ENCODE measurements around the gene PER3. TPM values are rescaled to one million over a fixed set of nuclear protein-coding genes. Genes with fewer than 3 reads are reported as not detected.

Gene PER3
- total RNA-seq, 2 donors from 2014 or later: 3.9 to 6.3 TPM

- no peak overlapping the region for H3K27ac ChIP-seq (ENCODE audit: low read depth, low read length)
- no peak for TF ChIP-seq CTCF (conservative IDR thresholded peaks at IDR 0.05)
- no peaks in the 10 kb centered on the region for H3K9me3 ChIP-seq (ENCODE audit: control insufficient read depth, low read length)
- Mint-ChIP-seq H3K36me3 (ENCODE audit: low read depth) (no peaks in the 10 kb centered on the region), H3K4me1 (no peaks in the 10 kb centered on the region), H3K4me3 (no peak overlapping the region), H3K27me3 (ENCODE audit: insufficient read depth) (peaks cover 28% of the 10 kb centered on the region), H3K9me3 (no peaks in the 10 kb centered on the region), H3K27ac (no peak overlapping the region)
- no peak overlapping the region for H3K4me3 ChIP-seq (ENCODE audit: low read length)
- no peaks in the 10 kb centered on the region for H3K4me1 ChIP-seq (ENCODE audit: control insufficient read depth, insufficient read depth, low read length)
- H3K27me3 ChIP-seq (ENCODE audit: control insufficient read depth, insufficient read depth, low read length, poor library complexity, severe bottlenecking): no peaks in the 10 kb centered on the region
- 92 to 93% methylated on average over 5 to 7 of the region's 7 CpGs for WGBS, 2 experiments (ENCODE audit: insufficient coverage in 1 of 2, insufficient read length in 1 of 2)
- no peak overlapping the region for H3K9ac ChIP-seq (ENCODE audit: extremely low read depth, low read length, poor library complexity, severe bottlenecking)
- no peak for DNase-seq
- no peaks in the 10 kb centered on the region for H3K36me3 ChIP-seq (ENCODE audit: control insufficient read depth, insufficient read depth, low read length)
Measured at GRCh38 chr1:7886405-7886745, 102.3 kb downstream of the PER3 start.

GRCh38 chr1:7888248-7889081 lies 104.4 kb downstream of the PER3 start:
- no peaks in the 10 kb centered on the region for H3K4me1 ChIP-seq (ENCODE audit: control insufficient read depth, insufficient read depth, low read length)
- no peak overlapping the region for H3K4me3 Mint-ChIP-seq
- H3K9me3 Mint-ChIP-seq: no peaks in the 10 kb centered on the region
- no peaks in the 10 kb centered on the region for H3K36me3 Mint-ChIP-seq (ENCODE audit: low read depth)
- H3K27ac Mint-ChIP-seq: no peak overlapping the region
- H3K36me3 ChIP-seq (ENCODE audit: control insufficient read depth, insufficient read depth, low read length): no peaks in the 10 kb centered on the region
- 92% methylated on average over 9 of the region's 9 CpGs for WGBS, 2 experiments (ENCODE audit: insufficient coverage in 1 of 2, insufficient read length in 1 of 2)
- H3K4me1 Mint-ChIP-seq: no peaks in the 10 kb centered on the region
- H3K27me3 Mint-ChIP-seq (ENCODE audit: insufficient read depth): peaks cover 28% of the 10 kb centered on the region
- H3K9ac ChIP-seq (ENCODE audit: extremely low read depth, low read length, poor library complexity, severe bottlenecking): no peak overlapping the region
- no peak for TF ChIP-seq CTCF (conservative IDR thresholded peaks at IDR 0.05)
- H3K27ac ChIP-seq (ENCODE audit: low read depth, low read length): no peak overlapping the region
- no peaks in the 10 kb centered on the region for H3K9me3 ChIP-seq (ENCODE audit: control insufficient read depth, low read length)
- DNase-seq: no peak
- H3K27me3 ChIP-seq (ENCODE audit: control insufficient read depth, insufficient read depth, low read length, poor library complexity, severe bottlenecking): no peaks in the 10 kb centered on the region
- no peak overlapping the region for H3K4me3 ChIP-seq (ENCODE audit: low read length)

GRCh38 chr1:7890853-7891252 lies 106.8 kb downstream of the PER3 start:
- H3K27ac Mint-ChIP-seq: no peak overlapping the region
- H3K4me3 ChIP-seq (ENCODE audit: low read length): no peak overlapping the region
- H3K9ac ChIP-seq (ENCODE audit: extremely low read depth, low read length, poor library complexity, severe bottlenecking): no peak overlapping the region
- no peak for DNase-seq
- no peaks in the 10 kb centered on the region for H3K4me1 ChIP-seq (ENCODE audit: control insufficient read depth, insufficient read depth, low read length)
- H3K9me3 ChIP-seq (ENCODE audit: control insufficient read depth, low read length): peaks cover 3% of the 10 kb centered on the region
- peaks cover 2% of the 10 kb centered on the region for H3K9me3 Mint-ChIP-seq
- H3K4me1 Mint-ChIP-seq: no peaks in the 10 kb centered on the region
- no peaks in the 10 kb centered on the region for H3K36me3 Mint-ChIP-seq (ENCODE audit: low read depth)
- TF ChIP-seq CTCF (conservative IDR thresholded peaks at IDR 0.05): no peak
- no peak overlapping the region for H3K4me3 Mint-ChIP-seq
- H3K36me3 ChIP-seq (ENCODE audit: control insufficient read depth, insufficient read depth, low read length): no peaks in the 10 kb centered on the region
- peaks cover 16% of the 10 kb centered on the region for H3K27me3 Mint-ChIP-seq (ENCODE audit: insufficient read depth)
- no peak overlapping the region for H3K27ac ChIP-seq (ENCODE audit: low read depth, low read length)
- WGBS, 2 experiments (ENCODE audit: insufficient coverage in 1 of 2, insufficient read length in 1 of 2): 93 to 97% methylated on average over 2 of the region's 2 CpGs
- H3K27me3 ChIP-seq (ENCODE audit: control insufficient read depth, insufficient read depth, low read length, poor library complexity, severe bottlenecking): no peaks in the 10 kb centered on the region

Measured in endodermal cell (in vitro differentiated cells).